ENCODE measurements around the gene PTOV1.

The PTOV1 gene

GRCh38 chr19:49838885-49839588 is 11.9 kb upstream of the PTOV1 start:
- H3K27ac ChIP-seq, result no peak overlapping the region
- H3K4me3 ChIP-seq, result no peak overlapping the region

- Histone ChIP-seq H3K4me3 (no peak overlapping the region), H3K27ac (no peak overlapping the region)
Observed at GRCh38 chr19:49839713-49840112, 11.2 kb upstream of the PTOV1 start.

- no peak overlapping the region for H3K27ac ChIP-seq
Observed at GRCh38 chr19:49840321-49840720, 10.6 kb upstream of the PTOV1 start.

GRCh38 chr19:49840736-49841249 is 10.2 kb upstream of the PTOV1 start:
- no peak overlapping the region for H3K4me3 ChIP-seq
- no peak overlapping the region for H3K27ac ChIP-seq

More at GRCh38 chr19:49840321-49840720, 10.6 kb upstream of the PTOV1 start:
- no peak overlapping the region for H3K4me3 ChIP-seq

GRCh38 chr19:49843265-49843664 is 7.7 kb upstream of the PTOV1 start:
- no peak overlapping the region for H3K4me3 ChIP-seq
- H3K27ac ChIP-seq, result peak overlapping the region in 2 of 21 experiments; percentile 23 to 46

- no peak overlapping the region for H3K4me3 ChIP-seq
Observed at GRCh38 chr19:49844138-49845095, 6.5 kb upstream of the PTOV1 start.

GRCh38 chr19:49845414-49845813 is 5.5 kb upstream of the PTOV1 start:
- no peak overlapping the region for H3K27ac ChIP-seq
- H3K4me3 ChIP-seq, result no peak overlapping the region

More at GRCh38 chr19:49844138-49845095, 6.5 kb upstream of the PTOV1 start:
- no peak overlapping the region for H3K27ac ChIP-seq

- H3K27ac ChIP-seq, result no peak overlapping the region
- H3K4me3 ChIP-seq, result no peak overlapping the region
Observed at GRCh38 chr19:49846408-49846807, 4.6 kb upstream of the PTOV1 start.

GRCh38 chr19:49847731-49848696 is 2.9 kb upstream of the PTOV1 start:
- Histone ChIP-seq H3K27ac (no peak overlapping the region), H3K4me3 (no peak overlapping the region)

GRCh38 chr19:49848938-49849337 is 2.0 kb upstream of the PTOV1 start:
- H3K4me3 ChIP-seq, result no peak overlapping the region
- no peak overlapping the region for H3K27ac ChIP-seq

- peak overlapping the region in 9 of 21 experiments; percentile 98 to 100 (median 99) for H3K27ac ChIP-seq
- peak overlapping the region in 3 of 7 experiments; percentile 86 to 94 (median 88) for H3K4me3 ChIP-seq
Observed at GRCh38 chr19:49849433-49850220, 1.3 kb upstream of the PTOV1 start.

GRCh38 chr19:49850221-49850486 is 805 bp upstream of the PTOV1 start:
- Histone ChIP-seq H3K4me3 (peak overlapping the region; percentile 83 to 99 (median 88)), H3K27ac (peak overlapping the region in 19 of 21 experiments; percentile 94 to 100 (median 99))

GRCh38 chr19:49851456-49852259 is 699 bp downstream of the PTOV1 start:
- peak overlapping the region; percentile 50 to 100 (median 99) for H3K27ac ChIP-seq
- H3K4me3 ChIP-seq, result peak overlapping the region; percentile 83 to 99 (median 88)

- H3K4me3 ChIP-seq, result peak overlapping the region in 2 of 7 experiments; percentile 94 to 97
Observed at GRCh38 chr19:49852631-49853126, 1.7 kb downstream of the PTOV1 start.

GRCh38 chr19:49853852-49854377 is 3.0 kb downstream of the PTOV1 start:
- Histone ChIP-seq H3K27ac (peak overlapping the region in 1 of 21 experiments; percentile 6), H3K4me3 (no peak overlapping the region)

More at GRCh38 chr19:49852631-49853126, 1.7 kb downstream of the PTOV1 start:
- no peak overlapping the region for H3K27ac ChIP-seq

- peak overlapping the region in 1 of 21 experiments; percentile 49 for H3K27ac ChIP-seq
Observed at GRCh38 chr19:49854378-49855263, 3.7 kb downstream of the PTOV1 start.

More at GRCh38 chr19:49854378-49855263, 3.7 kb downstream of the PTOV1 start:
- no peak overlapping the region for H3K4me3 ChIP-seq
